ENCODE measurements around the gene TRMT44. TPM values are rescaled to one million over a fixed set of nuclear protein-coding genes. Genes with fewer than 3 reads are reported as not detected.

The TRMT44 gene
- total and polyA plus RNA-seq, 12 donors = 4.5 to 10.2 (median 7.9) TPM

GRCh38 chr4:8459867-8460445 is 19.4 kb downstream of the TRMT44 start:
- H3K4me1 ChIP-seq = no peaks in the 10 kb centered on the region
- peaks cover 0 to 100% (median 33%) of the 10 kb centered on the region in 9 donors for H3K36me3 ChIP-seq
- 85 to 87% methylated on average over 8 of the region's 8 CpGs for WGBS, 2 donors
- no peak overlapping the region for H3K4me3 ChIP-seq
- ATAC-seq (no peak), DNase-seq (no peak)
- no peak for TF ChIP-seq CTCF (IDR thresholded peaks at IDR 0.05)
- H3K9me3 ChIP-seq = no peaks in the 10 kb centered on the region
- no peaks in the 10 kb centered on the region for H3K27me3 ChIP-seq
- H3K27ac ChIP-seq = no peak overlapping the region
- intact Hi-C loops (cut with DNase I) = no loop called here

GRCh38 chr4:8461086-8461485 is 20.5 kb downstream of the TRMT44 start:
- intact Hi-C loops (cut with DNase I) = no loop called here
- Histone ChIP-seq H3K27me3 (no peaks in the 10 kb centered on the region), H3K4me1 (peaks cover 0 to 3% (median 0%) of the 10 kb centered on the region in 9 donors), H3K36me3 (peaks cover 0 to 100% (median 28%) of the 10 kb centered on the region in 9 donors), H3K9me3 (no peaks in the 10 kb centered on the region), H3K4me3 (no peak overlapping the region), H3K27ac (no peak overlapping the region)
- 97% methylated on average over 6 of the region's 6 CpGs for WGBS, 2 donors
- no peak for TF ChIP-seq CTCF (IDR thresholded peaks at IDR 0.05)
- DNase-seq = no peak
- no peak for ATAC-seq

GRCh38 chr4:8461616-8462015 is 21.0 kb downstream of the TRMT44 start:
- no peaks in the 10 kb centered on the region for H3K9me3 ChIP-seq
- no peaks in the 10 kb centered on the region for H3K27me3 ChIP-seq
- DNase-seq (no peak), ATAC-seq (no peak)
- peaks cover 0 to 3% (median 0%) of the 10 kb centered on the region in 9 donors for H3K4me1 ChIP-seq
- 96 to 98% methylated on average over 6 of the region's 6 CpGs for WGBS, 2 donors
- no peak overlapping the region for H3K27ac ChIP-seq
- H3K4me3 ChIP-seq = no peak overlapping the region
- intact Hi-C loops (cut with DNase I) = no loop called here
- TF ChIP-seq CTCF (IDR thresholded peaks at IDR 0.05) = no peak
- peaks cover 0 to 100% (median 29%) of the 10 kb centered on the region in 9 donors for H3K36me3 ChIP-seq

DNA sequence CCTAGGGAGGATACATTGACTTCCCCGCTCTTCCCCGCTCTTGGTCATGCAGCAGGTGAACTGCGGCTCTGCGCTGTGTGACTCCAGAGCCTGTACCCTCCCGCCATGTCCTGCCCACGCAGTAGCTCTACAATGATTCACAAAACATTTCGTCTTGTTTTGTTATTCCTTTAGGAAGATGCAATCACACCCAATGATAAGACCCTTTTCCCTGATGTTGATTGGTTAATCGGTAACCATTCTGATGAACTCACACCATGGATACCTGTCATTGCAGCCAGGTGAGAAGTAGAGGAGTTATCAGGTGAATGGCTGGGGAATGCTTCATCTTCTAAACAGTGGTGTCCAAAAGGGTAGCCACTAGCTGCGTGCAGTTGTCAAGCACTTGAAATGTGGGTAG is 23.2 kb downstream of the TRMT44 start:
- H3K36me3 ChIP-seq = peaks cover 0 to 100% (median 28%) of the 10 kb centered on the region in 9 donors
- H3K4me3 ChIP-seq = no peak overlapping the region
- TF ChIP-seq CTCF (IDR thresholded peaks at IDR 0.05) = no peak
- no peak for DNase-seq
- H3K4me1 ChIP-seq = peaks cover 0 to 3% (median 0%) of the 10 kb centered on the region in 9 donors
- H3K9me3 ChIP-seq = no peaks in the 10 kb centered on the region
- no peak overlapping the region for H3K27ac ChIP-seq
- intact Hi-C loops (cut with DNase I) = no loop called here
- 94 to 95% methylated on average over 9 of the region's 9 CpGs for WGBS, 2 donors
- no peaks in the 10 kb centered on the region for H3K27me3 ChIP-seq
- ATAC-seq = no peak
